Panc1 (cell line): ENCODE results near the gene DCAF6.

Experiments used
- CTCF ChIP-seq: fragments of 450-650 bp; IDR thresholded peaks from 2 replicates; pipeline ENCODE4 v1.5.1; 2017; ENCODE audit warnings: mild to moderate bottlenecking
- POLR2AphosphoS5 ChIP-seq: IDR thresholded peaks from 2 replicates; pipeline ENCODE4 v1.6.1; 2012; ENCODE audit warnings: mild to moderate bottlenecking, low read depth, low read length, moderate library complexity
- REST ChIP-seq, 2 experiments: IDR thresholded peaks; 2 replicates each; pipeline ENCODE4 v1.6.1; 2011 to 2012; ENCODE audit warnings: low read depth in 2 of 2, control low read depth in 1 of 2, low read length in 1 of 2, mild to moderate bottlenecking in 1 of 2, moderate library complexity in 1 of 2; ENCODE audit not compliant: insufficient read depth in 1 of 2

GRCh38 chr1:168121401-168122011 is 185.0 kb downstream of the DCAF6 start:
- TF ChIP-seq CTCF, result no peak
- no peak for TF ChIP-seq REST (IDR thresholded peaks at IDR 0.05; ENCODE audit: insufficient read depth in 1 of 2, low read depth in 2 of 2, low read length in 1 of 2)
- no peak for TF ChIP-seq POLR2AphosphoS5
